ENCODE data around the gene ATAD2B.

The ATAD2B gene

GRCh38 chr2:23776021-23776420 is 150.9 kb downstream of the ATAD2B start:
- ATAC-seq (replicated peaks) = no peak
- H3K4me1 Mint-ChIP-seq = no peaks in the 10 kb centered on the region
- H3K4me3 Mint-ChIP-seq = no peak overlapping the region
- H3K36me3 Mint-ChIP-seq = peaks cover 31 to 54% of the 10 kb centered on the region in 2 donors
- no peaks in the 10 kb centered on the region for H3K27me3 Mint-ChIP-seq
- DNase-seq = no peak
- H3K27ac Mint-ChIP-seq = no peak overlapping the region
- peaks cover 0 to 4% of the 10 kb centered on the region in 2 donors for H3K9me3 Mint-ChIP-seq

- H3K4me1 Mint-ChIP-seq = peaks cover 2% of the 10 kb centered on the region in 2 donors
- H3K4me3 Mint-ChIP-seq = no peak overlapping the region
- no peak overlapping the region for H3K27ac Mint-ChIP-seq
- no peak for DNase-seq
- no peaks in the 10 kb centered on the region for H3K27me3 Mint-ChIP-seq
- peak in 1 of 2 donors; percentile 70 for ATAC-seq (replicated peaks)
- H3K36me3 Mint-ChIP-seq = peaks cover 34 to 68% of the 10 kb centered on the region in 2 donors
- peaks cover 0 to 4% of the 10 kb centered on the region in 2 donors for H3K9me3 Mint-ChIP-seq
Observed at GRCh38 chr2:23772684-23773083, 154.2 kb downstream of the ATAD2B start.

GRCh38 chr2:23772056-23772455 is 154.9 kb downstream of the ATAD2B start:
- Mint-ChIP-seq H3K27me3 (no peaks in the 10 kb centered on the region), H3K27ac (no peak overlapping the region), H3K4me1 (peaks cover 5% of the 10 kb centered on the region in 2 donors), H3K9me3 (peaks cover 0 to 4% of the 10 kb centered on the region in 2 donors), H3K4me3 (no peak overlapping the region), H3K36me3 (peaks cover 36 to 70% of the 10 kb centered on the region in 2 donors)
- DNase-seq (no peak), ATAC-seq (replicated peaks) (no peak)

GRCh38 chr2:23769364-23769763 is 157.6 kb downstream of the ATAD2B start:
- DNase-seq (no peak), ATAC-seq (replicated peaks) (no peak)
- Mint-ChIP-seq H3K27ac (no peak overlapping the region), H3K36me3 (peaks cover 29 to 65% of the 10 kb centered on the region in 2 donors), H3K4me1 (peaks cover 5% of the 10 kb centered on the region in 2 donors), H3K4me3 (no peak overlapping the region), H3K9me3 (peaks cover 0 to 4% of the 10 kb centered on the region in 2 donors), H3K27me3 (no peaks in the 10 kb centered on the region)

- no peaks in the 10 kb centered on the region for H3K27me3 Mint-ChIP-seq
- ATAC-seq (replicated peaks) (no peak), DNase-seq (no peak)
- H3K4me3 Mint-ChIP-seq = no peak overlapping the region
- no peak overlapping the region for H3K27ac Mint-ChIP-seq
- H3K36me3 Mint-ChIP-seq = peaks cover 30 to 70% of the 10 kb centered on the region in 2 donors
- H3K4me1 Mint-ChIP-seq = peaks cover 5% of the 10 kb centered on the region in 2 donors
- peaks cover 0 to 4% of the 10 kb centered on the region in 2 donors for H3K9me3 Mint-ChIP-seq
Observed at GRCh38 chr2:23767876-23768621, 158.9 kb downstream of the ATAD2B start.

GRCh38 chr2:23762141-23762540 is 164.8 kb downstream of the ATAD2B start:
- no peak for DNase-seq
- ATAC-seq (replicated peaks) = no peak
- no peaks in the 10 kb centered on the region for H3K9me3 Mint-ChIP-seq
- no peaks in the 10 kb centered on the region for H3K27me3 Mint-ChIP-seq
- peaks cover 17 to 46% of the 10 kb centered on the region in 2 donors for H3K36me3 Mint-ChIP-seq
- no peak overlapping the region for H3K27ac Mint-ChIP-seq
- H3K4me1 Mint-ChIP-seq = no peaks in the 10 kb centered on the region
- H3K4me3 Mint-ChIP-seq = no peak overlapping the region

- H3K9me3 Mint-ChIP-seq = no peaks in the 10 kb centered on the region
- no peak for ATAC-seq (replicated peaks)
- no peak overlapping the region for H3K4me3 Mint-ChIP-seq
- peaks cover 20 to 46% of the 10 kb centered on the region in 2 donors for H3K36me3 Mint-ChIP-seq
- DNase-seq = no peak
- H3K4me1 Mint-ChIP-seq = no peaks in the 10 kb centered on the region
- H3K27me3 Mint-ChIP-seq = no peaks in the 10 kb centered on the region
- H3K27ac Mint-ChIP-seq = no peak overlapping the region
Observed at GRCh38 chr2:23761638-23762037, 165.3 kb downstream of the ATAD2B start.

- Mint-ChIP-seq H3K4me1 (no peaks in the 10 kb centered on the region), H3K27me3 (no peaks in the 10 kb centered on the region), H3K36me3 (peaks cover 23 to 48% of the 10 kb centered on the region in 2 donors), H3K4me3 (no peak overlapping the region), H3K27ac (no peak overlapping the region), H3K9me3 (no peaks in the 10 kb centered on the region)
- DNase-seq (no peak), ATAC-seq (replicated peaks) (no peak)
Observed at GRCh38 chr2:23760736-23761135, 166.2 kb downstream of the ATAD2B start.

- no peaks in the 10 kb centered on the region for H3K27me3 Mint-ChIP-seq
- no peaks in the 10 kb centered on the region for H3K4me1 Mint-ChIP-seq
- no peaks in the 10 kb centered on the region for H3K9me3 Mint-ChIP-seq
- ATAC-seq (replicated peaks) (no peak), DNase-seq (no peak)
- H3K27ac Mint-ChIP-seq = peak overlapping the region; percentile 60
- no peak overlapping the region for H3K4me3 Mint-ChIP-seq
- peaks cover 31 to 51% of the 10 kb centered on the region in 2 donors for H3K36me3 Mint-ChIP-seq
Observed at GRCh38 chr2:23757686-23758433, 169.1 kb downstream of the ATAD2B start.

- DNase-seq (no peak), ATAC-seq (replicated peaks) (no peak)
- Mint-ChIP-seq H3K9me3 (no peaks in the 10 kb centered on the region), H3K27ac (no peak overlapping the region), H3K36me3 (peaks cover 30 to 54% of the 10 kb centered on the region in 2 donors), H3K27me3 (no peaks in the 10 kb centered on the region), H3K4me3 (no peak overlapping the region), H3K4me1 (no peaks in the 10 kb centered on the region)
Observed at GRCh38 chr2:23756593-23757292, 170.2 kb downstream of the ATAD2B start.

- Mint-ChIP-seq H3K4me1 (no peaks in the 10 kb centered on the region), H3K9me3 (no peaks in the 10 kb centered on the region), H3K4me3 (no peak overlapping the region), H3K36me3 (peaks cover 29 to 54% of the 10 kb centered on the region in 2 donors), H3K27me3 (no peaks in the 10 kb centered on the region), H3K27ac (no peak overlapping the region)
- ATAC-seq (replicated peaks) (no peak), DNase-seq (no peak)
Observed at GRCh38 chr2:23754970-23755369, 172.0 kb downstream of the ATAD2B start.

GRCh38 chr2:23753291-23754010 is 173.5 kb downstream of the ATAD2B start:
- Mint-ChIP-seq H3K36me3 (peaks cover 29 to 57% of the 10 kb centered on the region in 2 donors), H3K27ac (no peak overlapping the region), H3K4me1 (no peaks in the 10 kb centered on the region), H3K27me3 (no peaks in the 10 kb centered on the region), H3K4me3 (no peak overlapping the region), H3K9me3 (no peaks in the 10 kb centered on the region)
- no peak for ATAC-seq (replicated peaks)
- DNase-seq = no peak

GRCh38 chr2:23751747-23752265 is 175.1 kb downstream of the ATAD2B start:
- no peaks in the 10 kb centered on the region for H3K9me3 Mint-ChIP-seq
- H3K27ac Mint-ChIP-seq = no peak overlapping the region
- H3K27me3 Mint-ChIP-seq = no peaks in the 10 kb centered on the region
- no peak overlapping the region for H3K4me3 Mint-ChIP-seq
- H3K36me3 Mint-ChIP-seq = peaks cover 19 to 41% of the 10 kb centered on the region in 2 donors
- no peak for DNase-seq
- ATAC-seq (replicated peaks) = no peak
- no peaks in the 10 kb centered on the region for H3K4me1 Mint-ChIP-seq
